ENCODE data around the gene OR5C1. TPM values are rescaled to one million over a fixed set of nuclear protein-coding genes. Genes with fewer than 3 reads are reported as not detected.

OR5C1 gene
- not detected for polyA plus RNA-seq (2013)

- Histone ChIP-seq H3K4me3 (ENCODE audit: control insufficient read depth in 1 of 7, extremely low read depth in 1 of 7, insufficient read depth in 4 of 7, low read depth in 2 of 7, low read length in 6 of 7) (no peak within 1 kb of the TSS), H3K36me3 (ENCODE audit: control insufficient read depth in 4 of 4, insufficient read depth in 4 of 4, low read length in 3 of 4) (no peaks in the 10 kb centered on the region), H3K27ac (ENCODE audit: insufficient read depth in 1 of 2, low read depth in 1 of 2, low read length in 2 of 2, poor library complexity in 1 of 2, severe bottlenecking in 2 of 2) (no peak within 1 kb of the TSS), H3K9me3 (ENCODE audit: control extremely low read depth in 1 of 5, control insufficient read depth in 4 of 5, insufficient read depth in 2 of 5, low read depth in 1 of 5, low read length in 4 of 5) (no peaks in the 10 kb centered on the region), H3K4me1 (ENCODE audit: control extremely low read depth in 1 of 4, control insufficient read depth in 4 of 4, insufficient read depth in 4 of 4, low read length in 3 of 4) (no peaks in the 10 kb centered on the region), H3K27me3 (replicated peaks in 2 of 5; ENCODE audit: control insufficient read depth in 4 of 5, insufficient read depth in 5 of 5, low read length in 4 of 5) (no peaks in the 10 kb centered on the region)
- no peak for DNase-seq
- ChIA-PET POLR2A (no interaction called here), CTCF (no interaction called here)
- 98% methylated on average over 12 of the region's 12 CpGs for WGBS (ENCODE audit: insufficient coverage)
These were observed at the start of gene OR5C1 for GRCh38 chr9:122788831-122789230. OR5C1 (plus strand) TSS chr9:122788933; CDS start chr9:122788933, 0 bp downstream.

GRCh38 chr9:122742003-122742402 is 46.7 kb upstream of the OR5C1 start, which contains the start of gene OR1L6:
OR1L6 (plus strand) TSS chr9:122742303; CDS start chr9:122749848, 7,545 bp downstream.
- H3K4me1 ChIP-seq (ENCODE audit: control extremely low read depth in 1 of 4, control insufficient read depth in 4 of 4, insufficient read depth in 4 of 4, low read length in 3 of 4): no peaks in the 10 kb centered on the region
- no peaks in the 10 kb centered on the region for H3K36me3 ChIP-seq (ENCODE audit: control insufficient read depth in 4 of 4, insufficient read depth in 4 of 4, low read length in 3 of 4)
- CTCF ChIA-PET: no interaction called here
- peaks cover 0 to 5% (median 2%) of the 10 kb centered on the region in 5 experiments for H3K9me3 ChIP-seq (ENCODE audit: control extremely low read depth in 1 of 5, control insufficient read depth in 4 of 5, insufficient read depth in 2 of 5, low read depth in 1 of 5, low read length in 4 of 5)
- no peaks in the 10 kb centered on the region for H3K27me3 ChIP-seq (replicated peaks in 2 of 5; ENCODE audit: control insufficient read depth in 4 of 5, insufficient read depth in 5 of 5, low read length in 4 of 5)
- H3K4me3 ChIP-seq (ENCODE audit: control insufficient read depth in 1 of 7, extremely low read depth in 1 of 7, insufficient read depth in 4 of 7, low read depth in 2 of 7, low read length in 6 of 7): no peak within 1 kb of the TSS
- no peak within 1 kb of the TSS for H3K27ac ChIP-seq (ENCODE audit: insufficient read depth in 1 of 2, low read depth in 1 of 2, low read length in 2 of 2, poor library complexity in 1 of 2, severe bottlenecking in 2 of 2)
- DNase-seq: no peak
- POLR2A ChIA-PET: no interaction called here
- WGBS (ENCODE audit: insufficient coverage): 89% methylated on average over 4 of the region's 6 CpGs

GRCh38 chr9:122754825-122755224 is 33.9 kb upstream of the OR5C1 start:
- no peaks in the 10 kb centered on the region for H3K4me1 ChIP-seq (ENCODE audit: control extremely low read depth in 1 of 4, control insufficient read depth in 4 of 4, insufficient read depth in 4 of 4, low read length in 3 of 4)
- peaks cover 2 to 20% (median 5%) of the 10 kb centered on the region in 5 experiments for H3K9me3 ChIP-seq (ENCODE audit: control extremely low read depth in 1 of 5, control insufficient read depth in 4 of 5, insufficient read depth in 2 of 5, low read depth in 1 of 5, low read length in 4 of 5)
- no peaks in the 10 kb centered on the region for H3K36me3 ChIP-seq (ENCODE audit: control insufficient read depth in 4 of 4, insufficient read depth in 4 of 4, low read length in 3 of 4)
- CTCF ChIA-PET: no interaction called here
- no peak overlapping the region for H3K4me3 ChIP-seq (ENCODE audit: control insufficient read depth in 1 of 7, extremely low read depth in 1 of 7, insufficient read depth in 4 of 7, low read depth in 2 of 7, low read length in 6 of 7)
- H3K27me3 ChIP-seq (replicated peaks in 2 of 5; ENCODE audit: control insufficient read depth in 4 of 5, insufficient read depth in 5 of 5, low read length in 4 of 5): no peaks in the 10 kb centered on the region
- POLR2A ChIA-PET: no interaction called here
- no peak for DNase-seq
- WGBS (ENCODE audit: insufficient coverage): 0% methylated on average over 1 of the region's 2 CpGs
- no peak overlapping the region for H3K27ac ChIP-seq (ENCODE audit: insufficient read depth in 1 of 2, low read depth in 1 of 2, low read length in 2 of 2, poor library complexity in 1 of 2, severe bottlenecking in 2 of 2)

GRCh38 chr9:122767817-122768216 is 20.9 kb upstream of the OR5C1 start:
- no peak for DNase-seq
- no peaks in the 10 kb centered on the region for H3K36me3 ChIP-seq (ENCODE audit: control insufficient read depth in 4 of 4, insufficient read depth in 4 of 4, low read length in 3 of 4)
- no peak overlapping the region for H3K27ac ChIP-seq (ENCODE audit: insufficient read depth in 1 of 2, low read depth in 1 of 2, low read length in 2 of 2, poor library complexity in 1 of 2, severe bottlenecking in 2 of 2)
- WGBS (ENCODE audit: insufficient coverage): 98% methylated on average over 4 of the region's 4 CpGs
- POLR2A ChIA-PET: no interaction called here
- no peaks in the 10 kb centered on the region for H3K27me3 ChIP-seq (replicated peaks in 2 of 5; ENCODE audit: control insufficient read depth in 4 of 5, insufficient read depth in 5 of 5, low read length in 4 of 5)
- peaks cover 0 to 28% (median 3%) of the 10 kb centered on the region in 5 experiments for H3K9me3 ChIP-seq (ENCODE audit: control extremely low read depth in 1 of 5, control insufficient read depth in 4 of 5, insufficient read depth in 2 of 5, low read depth in 1 of 5, low read length in 4 of 5)
- H3K4me1 ChIP-seq (ENCODE audit: control extremely low read depth in 1 of 4, control insufficient read depth in 4 of 4, insufficient read depth in 4 of 4, low read length in 3 of 4): no peaks in the 10 kb centered on the region
- H3K4me3 ChIP-seq (ENCODE audit: control insufficient read depth in 1 of 7, extremely low read depth in 1 of 7, insufficient read depth in 4 of 7, low read depth in 2 of 7, low read length in 6 of 7): no peak overlapping the region
- CTCF ChIA-PET: interaction anchor here (1.1 kb wide), 1 partner anchor 8 kb away, joined by 3 read pairs; no protein-coding TSS in a partner anchor

- CTCF ChIA-PET: no interaction called here
- DNase-seq: no peak
- no peak overlapping the region for H3K4me3 ChIP-seq (ENCODE audit: control insufficient read depth in 1 of 7, extremely low read depth in 1 of 7, insufficient read depth in 4 of 7, low read depth in 2 of 7, low read length in 6 of 7)
- H3K36me3 ChIP-seq (ENCODE audit: control insufficient read depth in 4 of 4, insufficient read depth in 4 of 4, low read length in 3 of 4): no peaks in the 10 kb centered on the region
- no peaks in the 10 kb centered on the region for H3K27me3 ChIP-seq (replicated peaks in 2 of 5; ENCODE audit: control insufficient read depth in 4 of 5, insufficient read depth in 5 of 5, low read length in 4 of 5)
- H3K4me1 ChIP-seq (ENCODE audit: control extremely low read depth in 1 of 4, control insufficient read depth in 4 of 4, insufficient read depth in 4 of 4, low read length in 3 of 4): no peaks in the 10 kb centered on the region
- POLR2A ChIA-PET: no interaction called here
- H3K27ac ChIP-seq (ENCODE audit: insufficient read depth in 1 of 2, low read depth in 1 of 2, low read length in 2 of 2, poor library complexity in 1 of 2, severe bottlenecking in 2 of 2): no peak overlapping the region
- H3K9me3 ChIP-seq (ENCODE audit: control extremely low read depth in 1 of 5, control insufficient read depth in 4 of 5, insufficient read depth in 2 of 5, low read depth in 1 of 5, low read length in 4 of 5): peaks cover 0 to 5% (median 0%) of the 10 kb centered on the region in 5 experiments
- 92% methylated on average over 6 of the region's 8 CpGs for WGBS (ENCODE audit: insufficient coverage)
These were observed 11.7 kb upstream of the OR5C1 start for GRCh38 chr9:122777052-122777451.

GRCh38 chr9:122777935-122778627 is 10.7 kb upstream of the OR5C1 start:
- Histone ChIP-seq H3K27ac (ENCODE audit: insufficient read depth in 1 of 2, low read depth in 1 of 2, low read length in 2 of 2, poor library complexity in 1 of 2, severe bottlenecking in 2 of 2) (no peak overlapping the region), H3K4me3 (ENCODE audit: control insufficient read depth in 1 of 7, extremely low read depth in 1 of 7, insufficient read depth in 4 of 7, low read depth in 2 of 7, low read length in 6 of 7) (no peak overlapping the region), H3K27me3 (replicated peaks in 2 of 5; ENCODE audit: control insufficient read depth in 4 of 5, insufficient read depth in 5 of 5, low read length in 4 of 5) (no peaks in the 10 kb centered on the region), H3K9me3 (ENCODE audit: control extremely low read depth in 1 of 5, control insufficient read depth in 4 of 5, insufficient read depth in 2 of 5, low read depth in 1 of 5, low read length in 4 of 5) (peaks cover 0 to 5% (median 0%) of the 10 kb centered on the region in 5 experiments), H3K4me1 (ENCODE audit: control extremely low read depth in 1 of 4, control insufficient read depth in 4 of 4, insufficient read depth in 4 of 4, low read length in 3 of 4) (no peaks in the 10 kb centered on the region), H3K36me3 (ENCODE audit: control insufficient read depth in 4 of 4, insufficient read depth in 4 of 4, low read length in 3 of 4) (no peaks in the 10 kb centered on the region)
- 100% methylated on average over 2 of the region's 3 CpGs for WGBS (ENCODE audit: insufficient coverage)
- CTCF ChIA-PET: no interaction called here
- no peak for DNase-seq
- POLR2A ChIA-PET: no interaction called here

GRCh38 chr9:122779181-122779580 is 9.6 kb upstream of the OR5C1 start:
- Histone ChIP-seq H3K4me3 (ENCODE audit: control insufficient read depth in 1 of 7, extremely low read depth in 1 of 7, insufficient read depth in 4 of 7, low read depth in 2 of 7, low read length in 6 of 7) (no peak overlapping the region), H3K36me3 (ENCODE audit: control insufficient read depth in 4 of 4, insufficient read depth in 4 of 4, low read length in 3 of 4) (no peaks in the 10 kb centered on the region), H3K4me1 (ENCODE audit: control extremely low read depth in 1 of 4, control insufficient read depth in 4 of 4, insufficient read depth in 4 of 4, low read length in 3 of 4) (no peaks in the 10 kb centered on the region), H3K9me3 (ENCODE audit: control extremely low read depth in 1 of 5, control insufficient read depth in 4 of 5, insufficient read depth in 2 of 5, low read depth in 1 of 5, low read length in 4 of 5) (no peaks in the 10 kb centered on the region), H3K27me3 (replicated peaks in 2 of 5; ENCODE audit: control insufficient read depth in 4 of 5, insufficient read depth in 5 of 5, low read length in 4 of 5) (no peaks in the 10 kb centered on the region), H3K27ac (ENCODE audit: insufficient read depth in 1 of 2, low read depth in 1 of 2, low read length in 2 of 2, poor library complexity in 1 of 2, severe bottlenecking in 2 of 2) (no peak overlapping the region)
- POLR2A ChIA-PET: no interaction called here
- WGBS (ENCODE audit: insufficient coverage): 83% methylated on average over 3 of the region's 3 CpGs
- no peak for DNase-seq
- CTCF ChIA-PET: no interaction called here
